Stimulated activated CD8-positive, alpha-beta memory T cell treated with anti-CD3 and anti-CD28 coated beads, Interleukin-4, amount 100 ng/mL, for 4 hours (primary cell): ENCODE measurements around the gene HOXC9.
"Not testable (repeated sequence)": the region's sequence is repeated elsewhere in the genome, so short reads cannot be mapped to it uniquely, and the experiment has no call there.

ENCODE experiments used
- DNase-seq, 2 donors: peaks; one replicate each; pipeline ENCODE4 v3.0.0-alpha.2; 2020; ENCODE audit warnings: low read depth in 2 of 2, low spot score in 1 of 2

The HOXC9 gene

GRCh38 chr12:54037360-54038283 lies 37.7 kb downstream of the HOXC9 start:
- no peak for DNase-seq

GRCh38 chr12:54038284-54038870 lies 38.4 kb downstream of the HOXC9 start:
- no peak for DNase-seq

GRCh38 chr12:54038871-54039414 lies 39.0 kb downstream of the HOXC9 start:
- no peak for DNase-seq

GRCh38 chr12:54039417-54040147 lies 39.6 kb downstream of the HOXC9 start:
- DNase-seq, result no peak

- DNase-seq, result no peak
Measured at GRCh38 chr12:54040148-54040494, 40.2 kb downstream of the HOXC9 start.

GRCh38 chr12:54040648-54041047 lies 40.7 kb downstream of the HOXC9 start:
- no peak for DNase-seq

GRCh38 chr12:54041097-54041690 lies 41.2 kb downstream of the HOXC9 start:
- no peak for DNase-seq

GRCh38 chr12:54042033-54042432 lies 42.1 kb downstream of the HOXC9 start:
- not testable (repeated sequence) for DNase-seq

GRCh38 chr12:54042970-54043853 lies 43.3 kb downstream of the HOXC9 start:
- no peak for DNase-seq

GRCh38 chr12:54044425-54045103 lies 44.6 kb downstream of the HOXC9 start:
- DNase-seq, result no peak

GRCh38 chr12:54045401-54045800 lies 45.4 kb downstream of the HOXC9 start:
- no peak for DNase-seq

- DNase-seq, result no peak
Measured at GRCh38 chr12:54045868-54046521, 46.0 kb downstream of the HOXC9 start.

GRCh38 chr12:54046809-54047159 lies 46.8 kb downstream of the HOXC9 start:
- no peak for DNase-seq

- DNase-seq, result no peak
Measured at GRCh38 chr12:54047160-54047963, 47.4 kb downstream of the HOXC9 start.

- DNase-seq, result no peak
Measured at GRCh38 chr12:54047964-54048303, 48.0 kb downstream of the HOXC9 start.

- DNase-seq, result no peak
Measured at GRCh38 chr12:54048406-54049093, 48.6 kb downstream of the HOXC9 start.

- no peak for DNase-seq
Measured at GRCh38 chr12:54049108-54049507, 49.1 kb downstream of the HOXC9 start.

- no peak for DNase-seq
Measured at GRCh38 chr12:54050482-54050810, 50.5 kb downstream of the HOXC9 start.
